GM12878 (cell line): ENCODE data around the gene DOCK1. TPM values are rescaled to one million over a fixed set of nuclear protein-coding genes. Genes with fewer than 3 reads are reported as not detected.

Source experiments
- ATAC-seq: fragments of 200-7000 bp; cut with Tn5 transposase; 3 replicates; pipeline ENCODE4 v1.9.1; 2020; ENCODE audit warnings: mild to moderate bottlenecking, moderate library complexity
- BruUV-seq: library from RNA; stranded (reverse); fragments of 400-500 nt; replicated peaks from 2 replicates; lab custom pipeline; 2021; lab: Mats Ljungman, UMichigan
- CTCF ChIA-PET: fragments of 300-600 bp; sonication (Branson Sonifier 250); formaldehyde crosslinking; extraction: SDS; loops from one replicate; lab custom pipeline; 2021; ENCODE audit warnings: inconsistent platforms; lab: Yijun Ruan, JAX
- POLR2A ChIA-PET: fragments of 350-600 bp; formaldehyde crosslinking; extraction: SDS; loops from one replicate; lab custom pipeline; 2021; ENCODE audit warnings: inconsistent platforms; lab: Charles Lee
- RAD21 ChIA-PET: fragments of 300-600 bp; sonication (Branson Sonifier 250); formaldehyde crosslinking; loops from one replicate; lab custom pipeline; 2023; ENCODE audit warnings: antibody characterized with exemption; ENCODE audit not compliant: unreplicated experiment; lab: Charles Lee
- SMC1A ChIA-PET: fragments of 300-600 bp; sonication (Branson Sonifier 250); formaldehyde crosslinking; loops from one replicate; lab custom pipeline; 2023; ENCODE audit not compliant: unreplicated experiment, uncharacterized antibody; lab: Charles Lee
- DNase-seq: peaks from one replicate; pipeline ENCODE4 v3.0.0-alpha.2; 2011; ENCODE audit warnings: low read depth, low spot score
- FAIRE-seq: peaks from 3 replicates; lab custom pipeline; 2011; peaks lifted over from hg19 to GRCh38; lab: Jason Lieb, UNC
- H2AFZ ChIP-seq: 2 replicates; pipeline ENCODE4 v1.6.0; 2011; ENCODE audit warnings: low read depth, low read length, control low read depth; ENCODE audit not compliant: control insufficient read depth
- H3K27ac ChIP-seq: 2 replicates; pipeline ENCODE4 v1.5.1; 2011; ENCODE audit warnings: control low read depth; ENCODE audit not compliant: control insufficient read depth, insufficient read depth
- H3K27me3 ChIP-seq, 2 experiments: replicated peaks in 1 of 2; 2 replicates each; pipeline versions ENCODE4 v1.6.0 to v1.6.1; 2011; ENCODE audit warnings: low read length in 1 of 2; ENCODE audit not compliant: control insufficient read depth in 2 of 2, insufficient read depth in 2 of 2
- H3K36me3 ChIP-seq, 2 experiments: 2 replicates each; pipeline ENCODE4 v1.5.1; 2011; ENCODE audit warnings: low read length in 1 of 2; ENCODE audit not compliant: control insufficient read depth in 2 of 2, insufficient read depth in 2 of 2
- H3K4me1 ChIP-seq: 2 replicates; pipeline ENCODE4 v1.6.1; 2011; ENCODE audit warnings: mild to moderate bottlenecking, low read length, moderate library complexity, mixed read lengths; ENCODE audit not compliant: control insufficient read depth, insufficient read depth
- H3K4me2 ChIP-seq: 2 replicates; pipeline ENCODE4 v1.6.0; 2011; ENCODE audit warnings: control low read depth; ENCODE audit not compliant: control insufficient read depth, insufficient read depth
- H3K4me3 ChIP-seq: fragments of 200-600 bp; sonication (generic); 2 replicates; pipeline ENCODE4 v1.5.1; 2016
- H3K79me2 ChIP-seq: 2 replicates; pipeline ENCODE4 v1.6.0; 2011; ENCODE audit warnings: low read length; ENCODE audit not compliant: control insufficient read depth, insufficient read depth
- H3K9ac ChIP-seq: 2 replicates; pipeline ENCODE4 v1.8.0; 2011; ENCODE audit warnings: low read length, control low read depth, mixed read lengths; ENCODE audit not compliant: control insufficient read depth, insufficient read depth
- H3K9me3 ChIP-seq: replicated peaks from 3 replicates; pipeline ENCODE4 v1.5.1; 2011; ENCODE audit warnings: mild to moderate bottlenecking, low read length; ENCODE audit not compliant: control insufficient read depth, insufficient read depth
- H4K20me1 ChIP-seq: 2 replicates; pipeline ENCODE4 v1.6.0; 2011; ENCODE audit not compliant: control insufficient read depth, insufficient read depth
- FOXK2 ChIP-seq: fragments of 450-650 bp; IDR thresholded peaks from 2 replicates; pipeline ENCODE4 v1.6.1; 2017; ENCODE audit warnings: mild to moderate bottlenecking, moderate library complexity
- JUNB ChIP-seq: IDR thresholded peaks from 2 replicates; pipeline ENCODE4 v1.6.1; 2016; ENCODE audit warnings: antibody characterized with exemption, mild to moderate bottlenecking
- MEF2A ChIP-seq: IDR thresholded peaks from 2 replicates; pipeline ENCODE4 v1.6.1; 2011; ENCODE audit warnings: low read depth, mild to moderate bottlenecking, low read length, moderate library complexity; ENCODE audit not compliant: insufficient read depth
- MEF2B ChIP-seq: fragments of 450-650 bp; IDR thresholded peaks from 2 replicates; pipeline ENCODE4 v1.6.1; 2018; ENCODE audit warnings: mild to moderate bottlenecking, moderate library complexity; ENCODE audit not compliant: partially characterized antibody, poor library complexity, severe bottlenecking
- MTA3 ChIP-seq: IDR thresholded peaks from 2 replicates; pipeline ENCODE4 v1.6.1; 2012; ENCODE audit warnings: low read length, inconsistent platforms, borderline replicate concordance
- MYB ChIP-seq: fragments of 150-350 bp; IDR thresholded peaks from 2 replicates; pipeline ENCODE4 v1.6.1; 2014; ENCODE audit warnings: mild to moderate bottlenecking, low read depth, low read length, borderline replicate concordance
- POU2F2 ChIP-seq: IDR thresholded peaks from 3 replicates; pipeline ENCODE4 v1.6.1; 2011; ENCODE audit warnings: low read depth, mild to moderate bottlenecking, low read length, borderline replicate concordance
- RCOR1 ChIP-seq: conservative IDR thresholded peaks from 2 replicates; pipeline ENCODE4 v1.6.1; 2012; ENCODE audit warnings: low read depth, low read length, improper control_type of control experiment
- SIN3A ChIP-seq: IDR thresholded peaks from 2 replicates; pipeline ENCODE4 v1.6.1; 2012; ENCODE audit warnings: low read depth, low read length, improper control_type of control experiment
- SPI1 ChIP-seq: IDR thresholded peaks from 2 replicates; pipeline ENCODE4 v1.6.1; 2011; ENCODE audit warnings: low read depth, mild to moderate bottlenecking, low read length, moderate library complexity, borderline replicate concordance; ENCODE audit not compliant: insufficient read depth
- SREBF1 ChIP-seq: IDR thresholded peaks from 2 replicates; pipeline ENCODE4 v1.6.1; 2012; ENCODE audit warnings: mild to moderate bottlenecking, low read length
- TAF1 ChIP-seq: IDR thresholded peaks from 2 replicates; pipeline ENCODE4 v1.6.1; 2011; ENCODE audit warnings: mild to moderate bottlenecking, low read depth, low read length, borderline replicate concordance
- TARDBP ChIP-seq: IDR thresholded peaks from 2 replicates; pipeline ENCODE4 v1.6.1; 2016; ENCODE audit warnings: borderline replicate concordance
- WRNIP1 ChIP-seq: IDR thresholded peaks from 2 replicates; pipeline ENCODE4 v1.6.1; 2011; ENCODE audit warnings: low read depth, low read length, improper control_type of control experiment, borderline replicate concordance
- YBX1 ChIP-seq: fragments of 450-650 bp; IDR thresholded peaks from 2 replicates; pipeline ENCODE4 v1.6.1; 2016; ENCODE audit warnings: antibody characterized with exemption
- ZBED1 ChIP-seq: IDR thresholded peaks from 2 replicates; pipeline ENCODE4 v1.6.1; 2016; ENCODE audit warnings: borderline replicate concordance
- ZNF217 ChIP-seq: fragments of 450-650 bp; IDR thresholded peaks from 2 replicates; pipeline ENCODE4 v1.6.1; 2017; ENCODE audit warnings: antibody characterized with exemption, mild to moderate bottlenecking
- ZNF384 ChIP-seq: IDR thresholded peaks from 2 replicates; pipeline ENCODE4 v1.6.1; 2012; ENCODE audit warnings: low read depth, mild to moderate bottlenecking, low read length, improper control_type of control experiment, borderline replicate concordance
- ZNF622 ChIP-seq: fragments of 450-650 bp; IDR thresholded peaks from 2 replicates; pipeline ENCODE4 v1.6.1; 2017; ENCODE audit warnings: mild to moderate bottlenecking, inconsistent platforms
- WGBS: methylation state at CpG from one replicate; pipeline ENCODE4 v1.1.6; 2016; ENCODE audit warnings: low lambda C conversion rate; ENCODE audit not compliant: insufficient replicate concordance, insufficient coverage; ENCODE audit errors: missing lambda C conversion rate; 5-methylcytosine and 5-hydroxymethylcytosine counted together
- in situ Hi-C: fragments of 300-500 bp; cut with MboI; formaldehyde crosslinking; loops from 9 replicates; pipeline ENCODE4 v1.14.3; 2018; ENCODE audit warnings: mixed read lengths
- intact Hi-C: fragments of 100-400 bp; cut with micrococcal nuclease; formaldehyde crosslinking; loops from one replicate; pipeline ENCODE4 v1.14.2; 2022; ENCODE audit not compliant: unreplicated experiment
- polyA plus RNA-seq, 11 experiments: library from polyadenylated mRNA; depleted of rRNA in 4 of 11; unstranded in 6 of 11; stranded (reverse) in 5 of 11; fragments of >200 nt; fragmentation: Nextera tagmentation in 4 of 11; fragmentation: Illumina TruSeq in 1 of 11; extraction: Ambion mirVana in 4 of 11; extraction: Trizol in 1 of 11; gene quantifications; 1 replicate in 1 of 11; 2 replicates in 10 of 11; pipeline versions ENCODE4 v1.2.1 to v1.2.3, GENCODE V29; 2011 to 2016; ENCODE audit warnings: inconsistent platforms in 2 of 11, missing spikeins in 2 of 11, low read depth in 1 of 11
- total RNA-seq, 4 experiments: library from RNA; depleted of rRNA in 3 of 4; stranded (reverse); fragments of >200 nt in 3 of 4; fragmentation: Illumina TruSeq in 1 of 4; extraction: Trizol in 1 of 4; gene quantifications; 2 replicates each; pipeline versions ENCODE4 v1.2.1 to v1.2.3, GENCODE V29; 2013 to 2021
- TF ChIP-seq, protein P1 (sequence below): fragments of 450-650 bp; IDR thresholded peaks from 2 replicates; pipeline ENCODE4 v1.6.1; 2017; ENCODE audit warnings: antibody characterized with exemption, mild to moderate bottlenecking, moderate library complexity

The DOCK1 gene
- total and polyA plus RNA-seq, 10 of the 15 experiments (the other 5 are each of a cell fraction or from before 2014, with no cell fraction given) = 0.05 to 0.18 TPM; not detected in 8

DNA sequence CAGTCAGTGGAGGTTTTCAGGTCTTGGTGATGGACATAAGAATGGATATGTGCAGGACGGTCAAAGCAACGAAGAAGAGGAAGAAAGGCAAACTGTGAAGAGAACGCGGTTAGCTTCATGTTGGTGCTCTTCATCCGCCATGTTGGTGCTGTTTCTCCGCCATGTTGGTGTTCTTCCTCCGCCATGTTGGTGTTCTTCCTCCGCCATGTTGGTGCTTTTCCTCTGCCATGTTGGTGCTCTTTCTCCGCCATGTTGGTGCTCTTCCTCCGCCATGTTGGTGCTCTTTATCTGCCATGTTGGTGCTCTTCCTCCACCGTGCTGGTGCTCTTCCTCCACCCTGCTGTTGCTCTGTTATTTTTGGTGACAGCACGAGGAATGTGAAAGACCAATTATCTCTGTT is 95.4 kb downstream of the DOCK1 start:
- TF ChIP-seq TAF1 (no peak), MEF2B (no peak), SIN3A (no peak), ZBED1 (no peak), MEF2A (no peak), SPI1 (no peak), ZNF622 (no peak), TARDBP (no peak), ZNF384 (no peak), YBX1 (no peak), POU2F2 (no peak), MYB (no peak), FOXK2 (no peak), MTA3 (no peak), SREBF1 (no peak), RCOR1 (no peak), WRNIP1 (no peak), ZNF217 (no peak), JUNB (no peak)
- TF ChIP-seq, protein P1, sequence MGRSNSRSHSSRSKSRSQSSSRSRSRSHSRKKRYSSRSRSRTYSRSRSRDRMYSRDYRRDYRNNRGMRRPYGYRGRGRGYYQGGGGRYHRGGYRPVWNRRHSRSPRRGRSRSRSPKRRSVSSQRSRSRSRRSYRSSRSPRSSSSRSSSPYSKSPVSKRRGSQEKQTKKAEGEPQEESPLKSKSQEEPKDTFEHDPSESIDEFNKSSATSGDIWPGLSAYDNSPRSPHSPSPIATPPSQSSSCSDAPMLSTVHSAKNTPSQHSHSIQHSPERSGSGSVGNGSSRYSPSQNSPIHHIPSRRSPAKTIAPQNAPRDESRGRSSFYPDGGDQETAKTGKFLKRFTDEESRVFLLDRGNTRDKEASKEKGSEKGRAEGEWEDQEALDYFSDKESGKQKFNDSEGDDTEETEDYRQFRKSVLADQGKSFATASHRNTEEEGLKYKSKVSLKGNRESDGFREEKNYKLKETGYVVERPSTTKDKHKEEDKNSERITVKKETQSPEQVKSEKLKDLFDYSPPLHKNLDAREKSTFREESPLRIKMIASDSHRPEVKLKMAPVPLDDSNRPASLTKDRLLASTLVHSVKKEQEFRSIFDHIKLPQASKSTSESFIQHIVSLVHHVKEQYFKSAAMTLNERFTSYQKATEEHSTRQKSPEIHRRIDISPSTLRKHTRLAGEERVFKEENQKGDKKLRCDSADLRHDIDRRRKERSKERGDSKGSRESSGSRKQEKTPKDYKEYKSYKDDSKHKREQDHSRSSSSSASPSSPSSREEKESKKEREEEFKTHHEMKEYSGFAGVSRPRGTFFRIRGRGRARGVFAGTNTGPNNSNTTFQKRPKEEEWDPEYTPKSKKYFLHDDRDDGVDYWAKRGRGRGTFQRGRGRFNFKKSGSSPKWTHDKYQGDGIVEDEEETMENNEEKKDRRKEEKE = no peak
- TF ChIP-seq, all 136 proteins: peak for 0
- 58% methylated on average over 11 of the region's 12 CpGs for WGBS
- Histone ChIP-seq H3K4me1 (no peaks in the 10 kb centered on the region), H3K4me2 (no peak overlapping the region), H2AFZ (no peak overlapping the region), H4K20me1 (no peaks in the 10 kb centered on the region), H3K27ac (no peak overlapping the region), H3K79me2 (no peaks in the 10 kb centered on the region), H3K27me3 (no peaks in the 10 kb centered on the region), H3K36me3 (no peaks in the 10 kb centered on the region), H3K9me3 (no peaks in the 10 kb centered on the region; the same call in 2 of the 3 replicates), H3K4me3 (no peak overlapping the region), H3K9ac (no peak overlapping the region)
- no peak for DNase-seq
- ATAC-seq = no peak
- ChIA-PET CTCF (no interaction called here), SMC1A (no interaction called here), RAD21 (no interaction called here), POLR2A (no interaction called here)
- BruUV-seq = no TSS peak
- intact Hi-C loops (no loop called here), in situ Hi-C loops (no loop called here)
- FAIRE-seq = no peak
